ENCODE data around the gene PGM2L1. TPM values are rescaled to one million over a fixed set of nuclear protein-coding genes. Genes with fewer than 3 reads are reported as not detected.

The PGM2L1 gene
- total and polyA plus RNA-seq, 2 of the 13 experiments (the other 11 are each of a cell fraction or from before 2014, with no cell fraction given) = 0.57 to 1.2 TPM

- Histone ChIP-seq H3K27me3 (ENCODE audit: control insufficient read depth in 1 of 2, insufficient read depth in 2 of 2, low read length in 2 of 2) (peaks cover 0 to 4% of the 10 kb centered on the region in 2 experiments; a peak in 2 of 5 replicates), H3K4me3 (replicated peaks in 1 of 3; ENCODE audit: insufficient read depth in 1 of 3, low read depth in 2 of 3, low read length in 3 of 3) (no peak overlapping the region), H3K9ac (ENCODE audit: insufficient read depth, low read depth, low read length) (no peak overlapping the region), H3K4me2 (ENCODE audit: low read depth, low read length) (no peak overlapping the region), H2AFZ (ENCODE audit: low read length) (no peak overlapping the region), H3K9me3 (ENCODE audit: low read length) (no peaks in the 10 kb centered on the region), H4K20me1 (ENCODE audit: insufficient read depth, low read length) (no peaks in the 10 kb centered on the region), H3K4me1 (ENCODE audit: insufficient read depth, low read length) (peaks cover 19% of the 10 kb centered on the region; the same call in 1 of the 2 replicates), H3K36me3 (replicated peaks in 1 of 2; ENCODE audit: control insufficient read depth in 1 of 2, insufficient read depth in 2 of 2, low read length in 2 of 2) (no peaks in the 10 kb centered on the region), H3K27ac (ENCODE audit: extremely low read length, insufficient read depth, low read length) (no peak overlapping the region), H3K79me2 (ENCODE audit: insufficient read depth, low read length) (no peaks in the 10 kb centered on the region)
- DNase-seq (ENCODE audit: low spot score) (no peak), ATAC-seq (no peak), FAIRE-seq (no peak)
- ChIA-PET CTCF (ENCODE audit: low intra/inter-chr PET ratio, low total read pairs) (no interaction called here), POLR2A (no interaction called here)
- in situ Hi-C loops (cut with HindIII; ENCODE audit: extremely low pct_ligation_motif_present, low pct_unique_long_range_greater_than_20kb) (loop anchor here (10.0 kb wide), 1 partner anchor 49 kb away; the partner anchor contains the start of gene PGM2L1), intact Hi-C loops (cut with micrococcal nuclease; ENCODE audit: unreplicated experiment) (no loop called here)
- BruUV-seq (replicated peaks) = no TSS peak
- TF ChIP-seq, protein P1, sequence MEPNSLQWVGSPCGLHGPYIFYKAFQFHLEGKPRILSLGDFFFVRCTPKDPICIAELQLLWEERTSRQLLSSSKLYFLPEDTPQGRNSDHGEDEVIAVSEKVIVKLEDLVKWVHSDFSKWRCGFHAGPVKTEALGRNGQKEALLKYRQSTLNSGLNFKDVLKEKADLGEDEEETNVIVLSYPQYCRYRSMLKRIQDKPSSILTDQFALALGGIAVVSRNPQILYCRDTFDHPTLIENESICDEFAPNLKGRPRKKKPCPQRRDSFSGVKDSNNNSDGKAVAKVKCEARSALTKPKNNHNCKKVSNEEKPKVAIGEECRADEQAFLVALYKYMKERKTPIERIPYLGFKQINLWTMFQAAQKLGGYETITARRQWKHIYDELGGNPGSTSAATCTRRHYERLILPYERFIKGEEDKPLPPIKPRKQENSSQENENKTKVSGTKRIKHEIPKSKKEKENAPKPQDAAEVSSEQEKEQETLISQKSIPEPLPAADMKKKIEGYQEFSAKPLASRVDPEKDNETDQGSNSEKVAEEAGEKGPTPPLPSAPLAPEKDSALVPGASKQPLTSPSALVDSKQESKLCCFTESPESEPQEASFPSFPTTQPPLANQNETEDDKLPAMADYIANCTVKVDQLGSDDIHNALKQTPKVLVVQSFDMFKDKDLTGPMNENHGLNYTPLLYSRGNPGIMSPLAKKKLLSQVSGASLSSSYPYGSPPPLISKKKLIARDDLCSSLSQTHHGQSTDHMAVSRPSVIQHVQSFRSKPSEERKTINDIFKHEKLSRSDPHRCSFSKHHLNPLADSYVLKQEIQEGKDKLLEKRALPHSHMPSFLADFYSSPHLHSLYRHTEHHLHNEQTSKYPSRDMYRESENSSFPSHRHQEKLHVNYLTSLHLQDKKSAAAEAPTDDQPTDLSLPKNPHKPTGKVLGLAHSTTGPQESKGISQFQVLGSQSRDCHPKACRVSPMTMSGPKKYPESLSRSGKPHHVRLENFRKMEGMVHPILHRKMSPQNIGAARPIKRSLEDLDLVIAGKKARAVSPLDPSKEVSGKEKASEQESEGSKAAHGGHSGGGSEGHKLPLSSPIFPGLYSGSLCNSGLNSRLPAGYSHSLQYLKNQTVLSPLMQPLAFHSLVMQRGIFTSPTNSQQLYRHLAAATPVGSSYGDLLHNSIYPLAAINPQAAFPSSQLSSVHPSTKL (CRISPR knock-in tag; IDR thresholded peaks at IDR 0.05) = no peak
- TF ChIP-seq ZNF558 (CRISPR knock-in tag; IDR thresholded peaks at IDR 0.05; ENCODE audit: borderline replicate concordance) (no peak), IRF9 (CRISPR knock-in tag; IDR thresholded peaks at IDR 0.05; ENCODE audit: borderline replicate concordance) (no peak), THYN1 (CRISPR knock-in tag; IDR thresholded peaks at IDR 0.05; ENCODE audit: borderline replicate concordance, low read depth) (no peak)
- 36% methylated on average over 9 of the region's 9 CpGs for WGBS (ENCODE audit: low lambda C conversion rate)
These were observed 46.1 kb upstream of the PGM2L1 start for GRCh38 chr11:74444173-74444826.
